Measurements from ENCODE around the gene SEC14L1.
"Not testable (repeated sequence)": the region's sequence is repeated elsewhere in the genome, so short reads cannot be mapped to it uniquely, and the experiment has no call there.

SEC14L1 gene
- total RNA-seq = 56.2 to 95.4 reads per million in 2 donors

GRCh38 chr17:77140878-77141767, at the start of gene SEC14L1:
Gene SEC14L1, plus strand, starts transcription at chr17:77140969. Its CDS starts 2,628 bp downstream, at chr17:77143597.
- DNase-seq = peak in 1 of 5 experiments; percentile 66

- no peak for DNase-seq
Observed at GRCh38 chr17:77092025-77092424, 48.7 kb upstream of the SEC14L1 start.

GRCh38 chr17:77095461-77095860, 45.3 kb upstream of the SEC14L1 start:
- DNase-seq = no peak

- DNase-seq = peak in 1 of 5 experiments; percentile 53
Observed at GRCh38 chr17:77096570-77097214, 44.1 kb upstream of the SEC14L1 start.

GRCh38 chr17:77097631-77098180, 43.1 kb upstream of the SEC14L1 start:
- DNase-seq = no peak

GRCh38 chr17:77098884-77099545, 41.8 kb upstream of the SEC14L1 start:
- DNase-seq = peak in 1 of 5 experiments; percentile 30

- no peak for DNase-seq
Observed at GRCh38 chr17:77099997-77100396, 40.8 kb upstream of the SEC14L1 start.

GRCh38 chr17:77101521-77102410, 39.0 kb upstream of the SEC14L1 start:
- no peak for DNase-seq

GRCh38 chr17:77102411-77103134, 38.2 kb upstream of the SEC14L1 start:
- not testable (repeated sequence) for DNase-seq

- DNase-seq = no peak
Observed at GRCh38 chr17:77105706-77106105, 35.1 kb upstream of the SEC14L1 start.

GRCh38 chr17:77106874-77107358, 33.9 kb upstream of the SEC14L1 start:
- peak in 2 of 5 experiments; percentile 36 to 37 for DNase-seq

GRCh38 chr17:77107506-77108433, 33.0 kb upstream of the SEC14L1 start:
- DNase-seq = peak in 4 of 5 experiments; percentile 35 to 83 (median 52)

GRCh38 chr17:77109159-77109759, 31.5 kb upstream of the SEC14L1 start:
- DNase-seq = no peak

- peak in 1 of 5 experiments; percentile 48 for DNase-seq
Observed at GRCh38 chr17:77109764-77110359, 30.9 kb upstream of the SEC14L1 start.

GRCh38 chr17:77111165-77111933, 29.4 kb upstream of the SEC14L1 start:
- not testable (repeated sequence) for DNase-seq

GRCh38 chr17:77111934-77112296, 28.9 kb upstream of the SEC14L1 start:
- DNase-seq = no peak

GRCh38 chr17:77115510-77115909, 25.3 kb upstream of the SEC14L1 start:
- DNase-seq = no peak

- no peak for DNase-seq
Observed at GRCh38 chr17:77115947-77116346, 24.8 kb upstream of the SEC14L1 start.

Data from T-helper 2 cell (primary cell).